Activated naive CD8-positive, alpha-beta T cell treated with anti-CD3 and anti-CD28 coated beads, Interleukin-2, amount 10 ng/mL, durations not matched to agents 7 days and 5 days (primary cell): Measurements from ENCODE around the gene TLX2. TPM values are rescaled to one million over a fixed set of nuclear protein-coding genes. Genes with fewer than 3 reads are reported as not detected.
A peak's percentile ranks its signal among the peaks of the same experiment; 100 is the strongest.

Experiments used
- ATAC-seq: fragments of 150-1000 bp; cut with Tn5 transposase; one replicate; pipeline ENCODE4 v1.10.0; 2021; ENCODE audit warnings: low read depth, moderate library complexity
- POLR2A ChIA-PET: fragments of 350-600 bp; sonication (Branson Sonifier 250); formaldehyde crosslinking; loops from one replicate; lab custom pipeline; 2021; ENCODE audit warnings: antibody characterized with exemption; lab: Charles Lee
- DNase-seq: peaks from one replicate; pipeline ENCODE4 v3.0.0; 2021
- H3K27ac Mint-ChIP-seq: one replicate; pipeline ENCODE4 v1.8.0; 2022; ENCODE audit warnings: mild to moderate bottlenecking, mixed read lengths
- H3K27me3 Mint-ChIP-seq: one replicate; pipeline ENCODE4 v1.8.0; 2022; ENCODE audit warnings: mild to moderate bottlenecking, moderate library complexity, mixed read lengths
- H3K36me3 Mint-ChIP-seq: one replicate; pipeline ENCODE4 v1.8.0; 2021; ENCODE audit warnings: mild to moderate bottlenecking, mixed read lengths
- H3K4me1 Mint-ChIP-seq: one replicate; pipeline ENCODE4 v1.8.0; 2021; ENCODE audit warnings: mixed read lengths
- H3K4me3 Mint-ChIP-seq: one replicate; pipeline ENCODE4 v1.8.0; 2022; ENCODE audit warnings: mild to moderate bottlenecking, moderate library complexity, mixed read lengths
- H3K9me3 Mint-ChIP-seq: one replicate; pipeline ENCODE4 v1.8.0; 2021; ENCODE audit warnings: mixed read lengths
- total RNA-seq, 2 experiments: library from RNA; stranded (reverse); gene quantifications; one replicate each; pipeline ENCODE4 v1.2.3, GENCODE V29; 2021

Gene TLX2
- total RNA-seq, 2 experiments from 2014 or later = 0.69 to 0.88 TPM

DNA sequence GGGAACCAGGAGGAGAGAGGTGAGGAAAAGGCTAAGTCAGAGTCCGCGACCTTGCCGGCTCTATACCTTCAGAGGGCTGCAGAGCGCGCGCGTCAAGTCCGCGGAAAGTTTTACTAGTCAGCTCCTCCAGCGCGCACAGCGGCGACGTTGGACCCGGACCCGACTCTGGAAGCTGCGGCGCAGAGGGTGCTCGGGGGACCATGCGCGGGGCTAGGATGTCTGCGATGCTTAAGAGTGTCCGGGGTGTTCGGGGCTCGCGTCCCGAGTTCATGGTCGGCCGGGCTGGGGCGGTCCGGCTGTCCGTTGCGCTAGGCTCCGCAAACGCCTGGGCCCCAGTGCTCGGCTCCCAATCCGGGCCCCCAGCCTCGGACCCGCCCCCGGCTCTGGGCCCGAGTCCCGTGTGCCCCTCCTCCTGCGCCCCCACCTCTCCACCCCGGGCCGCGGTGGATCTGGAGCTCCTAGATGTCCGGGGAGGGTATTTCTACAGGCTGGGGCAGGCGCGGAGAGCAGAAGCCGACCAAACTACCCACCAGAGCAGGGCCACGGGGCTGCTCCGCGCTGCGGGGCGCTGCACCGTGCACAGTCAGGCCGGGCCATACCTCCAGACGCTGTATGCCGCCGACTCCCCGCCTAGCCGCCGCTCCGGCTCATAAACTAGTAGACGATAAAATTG, 14.8 kb upstream of the TLX2 start, which contains the start of gene LBX2:
Gene LBX2, minus strand, starts transcription at position 337 of the 673 bp plus-strand sequence. Its CDS starts 66 bp downstream, at position 271.
- H3K4me1 Mint-ChIP-seq = peaks cover 27% of the 10 kb centered on the region
- H3K9me3 Mint-ChIP-seq = no peaks in the 10 kb centered on the region
- peak; percentile 12 for ATAC-seq
- DNase-seq = peak; percentile 46
- H3K4me3 Mint-ChIP-seq = peak within 1 kb of the TSS; percentile 87
- H3K36me3 Mint-ChIP-seq = peaks cover 2% of the 10 kb centered on the region
- H3K27ac Mint-ChIP-seq = peak within 1 kb of the TSS; percentile 42
- peaks cover 54% of the 10 kb centered on the region for H3K27me3 Mint-ChIP-seq
- POLR2A ChIA-PET = interaction anchor here (0.7 to 3.2 kb wide), 4 partner anchors 16 to 30 kb away, joined by 3 to 12 read pairs (median 6); partner anchors contain the start of genes AUP1, CCDC142, HTRA2 and TTC31

DNA sequence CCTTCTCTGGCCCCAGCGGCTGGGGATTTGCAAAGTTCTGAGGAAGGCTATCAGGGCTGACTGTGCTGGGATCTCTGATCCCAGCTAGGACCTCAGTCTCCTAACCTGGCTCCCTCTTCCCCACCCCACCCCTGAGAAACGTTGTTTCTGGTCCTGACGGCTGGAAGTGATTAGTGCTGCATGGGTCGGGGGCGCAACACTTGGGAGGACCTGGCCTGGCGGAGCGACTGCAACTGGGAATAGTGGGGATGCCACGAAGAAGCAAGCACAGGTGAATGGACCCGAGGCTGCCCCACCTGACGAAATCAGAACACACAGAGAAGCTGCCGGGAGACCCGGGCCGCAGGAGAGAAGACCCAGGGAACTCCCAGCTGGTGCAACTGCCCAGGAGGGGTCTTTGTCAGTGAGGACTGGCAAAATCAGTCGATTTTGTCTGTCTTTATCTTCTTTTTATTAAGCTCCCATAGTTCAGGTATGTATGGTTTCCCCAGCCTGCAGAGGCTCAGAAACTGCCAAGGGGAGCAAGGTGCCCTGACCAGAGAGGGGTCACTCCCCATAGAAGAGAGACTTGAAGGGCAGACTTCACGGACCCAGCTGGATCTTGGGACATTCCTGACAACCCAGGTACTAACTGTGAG, 14.2 kb upstream of the TLX2 start:
- H3K27me3 Mint-ChIP-seq = peaks cover 54% of the 10 kb centered on the region
- peak overlapping the region; percentile 25 for H3K4me3 Mint-ChIP-seq
- H3K36me3 Mint-ChIP-seq = peaks cover 8% of the 10 kb centered on the region
- no peaks in the 10 kb centered on the region for H3K9me3 Mint-ChIP-seq
- peaks cover 32% of the 10 kb centered on the region for H3K4me1 Mint-ChIP-seq
- H3K27ac Mint-ChIP-seq = no peak overlapping the region
- POLR2A ChIA-PET = interaction anchor here (0.7 to 3.2 kb wide), 7 partner anchors 12 to 86 kb away, joined by 3 to 12 read pairs (median 4); partner anchors contain the start of genes AUP1, CCDC142, HTRA2 and TTC31
- no peak for DNase-seq
- ATAC-seq = no peak

DNA sequence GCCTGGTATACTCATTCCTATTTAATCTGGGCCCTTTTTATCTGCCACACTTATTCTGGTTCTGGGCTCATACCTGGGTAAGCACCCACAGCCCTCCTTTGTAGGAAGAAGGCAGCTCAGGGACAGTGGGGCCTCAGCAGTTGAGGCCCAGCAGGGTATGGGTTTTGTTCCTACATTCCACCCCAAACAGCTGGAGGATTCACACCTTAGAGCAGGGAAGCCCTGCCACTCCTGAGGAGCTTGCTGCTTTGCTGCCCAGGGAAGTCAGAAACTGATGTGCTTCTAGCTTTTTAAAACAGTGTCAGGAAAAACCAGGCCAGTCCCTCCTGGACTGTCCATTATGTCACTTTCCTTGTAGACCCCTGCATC, 13.7 kb upstream of the TLX2 start:
- Mint-ChIP-seq H3K27ac (no peak overlapping the region), H3K4me3 (no peak overlapping the region), H3K27me3 (peaks cover 54% of the 10 kb centered on the region), H3K9me3 (no peaks in the 10 kb centered on the region), H3K36me3 (peaks cover 9% of the 10 kb centered on the region), H3K4me1 (peaks cover 36% of the 10 kb centered on the region)
- POLR2A ChIA-PET = interaction anchor here (0.8 to 3.2 kb wide), 5 partner anchors 12 to 85 kb away, joined by 4 to 12 read pairs (median 4); partner anchors contain the start of genes AUP1, CCDC142, HTRA2 and TTC31
- ATAC-seq (no peak), DNase-seq (no peak)

DNA sequence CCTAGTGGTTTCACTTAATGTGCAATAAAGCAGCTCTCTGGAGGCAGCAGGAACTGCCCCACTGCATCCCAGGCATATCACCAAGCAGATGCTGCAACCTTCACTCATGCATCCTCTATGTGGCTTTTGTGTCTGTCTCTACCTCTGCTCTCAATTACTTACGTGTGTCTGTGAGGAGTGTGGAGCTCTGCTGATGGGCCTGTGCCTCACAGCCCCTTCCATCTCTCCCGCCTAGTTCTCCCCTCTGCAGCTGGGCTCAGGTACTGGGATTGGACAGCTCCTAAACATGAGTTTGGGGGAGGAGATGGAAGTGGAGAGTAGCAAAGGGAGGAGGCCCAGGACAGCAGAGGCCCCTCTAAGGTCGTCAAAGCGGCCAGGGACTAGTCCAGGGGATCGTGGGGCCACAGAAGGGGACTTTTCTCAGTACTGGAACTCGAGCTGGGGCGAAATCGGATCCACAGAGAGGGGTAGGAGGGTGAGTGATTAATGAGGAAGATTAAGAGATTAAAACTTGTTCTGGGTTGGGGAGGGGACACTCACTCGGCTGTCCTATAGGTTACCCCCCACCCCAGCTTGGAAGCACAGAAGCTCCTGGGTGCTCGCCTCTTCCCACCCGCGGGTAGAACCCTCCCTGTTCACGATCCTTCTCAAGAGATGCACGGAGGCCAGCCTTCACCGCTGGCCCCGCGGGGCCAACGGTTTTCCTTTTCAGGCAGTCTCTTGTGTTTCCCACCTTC, 12.7 kb upstream of the TLX2 start:
- Mint-ChIP-seq H3K27me3 (peaks cover 54% of the 10 kb centered on the region), H3K9me3 (no peaks in the 10 kb centered on the region), H3K4me3 (peak overlapping the region; percentile 79), H3K27ac (no peak overlapping the region), H3K36me3 (peaks cover 10% of the 10 kb centered on the region), H3K4me1 (peaks cover 41% of the 10 kb centered on the region)
- DNase-seq = no peak
- ATAC-seq = no peak
- POLR2A ChIA-PET = interaction anchor here (1.1 to 1.8 kb wide), 4 partner anchors 11 to 110 kb away, joined by 3 to 8 read pairs (median 4); partner anchors contain the start of genes AUP1 and HTRA2

DNA sequence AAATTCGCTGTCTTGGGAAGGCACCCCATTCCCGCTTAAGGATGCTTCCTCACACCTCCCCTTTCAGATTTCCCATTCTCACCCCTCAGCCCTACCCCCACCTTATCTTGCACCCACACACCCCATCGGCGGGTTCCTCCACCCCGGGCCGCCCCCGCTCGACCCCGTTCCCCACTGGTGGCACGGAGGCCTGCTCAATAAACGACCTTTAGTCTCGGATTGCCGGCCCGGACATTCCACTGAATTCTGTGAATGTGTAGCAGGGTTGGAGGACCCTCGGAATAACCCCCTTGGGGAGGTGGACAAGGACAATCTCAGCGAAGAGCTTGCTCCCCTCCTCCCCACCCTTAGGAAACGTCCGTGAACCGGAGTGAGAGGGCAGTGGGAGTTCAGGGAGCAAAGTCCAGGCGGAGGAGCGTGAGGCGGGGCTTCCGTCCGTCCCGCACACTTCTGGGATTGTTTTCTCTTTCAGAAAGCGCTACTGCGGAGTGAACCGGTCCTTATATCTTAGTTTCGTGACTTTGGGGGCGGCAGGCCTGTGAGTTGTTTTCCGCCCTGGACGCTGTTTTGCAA, 12.0 kb upstream of the TLX2 start:
- POLR2A ChIA-PET = interaction anchor here (1.2 to 2.2 kb wide), 3 partner anchors 20 to 111 kb away, joined by 3 to 14 read pairs (median 8); partner anchors contain the start of genes AUP1, CCDC142, HTRA2 and TTC31
- peaks cover 52% of the 10 kb centered on the region for H3K27me3 Mint-ChIP-seq
- H3K4me3 Mint-ChIP-seq = peak overlapping the region; percentile 79
- no peaks in the 10 kb centered on the region for H3K9me3 Mint-ChIP-seq
- peak overlapping the region; percentile 20 for H3K27ac Mint-ChIP-seq
- DNase-seq = no peak
- no peak for ATAC-seq
- H3K4me1 Mint-ChIP-seq = peaks cover 44% of the 10 kb centered on the region
- H3K36me3 Mint-ChIP-seq = peaks cover 13% of the 10 kb centered on the region

DNA sequence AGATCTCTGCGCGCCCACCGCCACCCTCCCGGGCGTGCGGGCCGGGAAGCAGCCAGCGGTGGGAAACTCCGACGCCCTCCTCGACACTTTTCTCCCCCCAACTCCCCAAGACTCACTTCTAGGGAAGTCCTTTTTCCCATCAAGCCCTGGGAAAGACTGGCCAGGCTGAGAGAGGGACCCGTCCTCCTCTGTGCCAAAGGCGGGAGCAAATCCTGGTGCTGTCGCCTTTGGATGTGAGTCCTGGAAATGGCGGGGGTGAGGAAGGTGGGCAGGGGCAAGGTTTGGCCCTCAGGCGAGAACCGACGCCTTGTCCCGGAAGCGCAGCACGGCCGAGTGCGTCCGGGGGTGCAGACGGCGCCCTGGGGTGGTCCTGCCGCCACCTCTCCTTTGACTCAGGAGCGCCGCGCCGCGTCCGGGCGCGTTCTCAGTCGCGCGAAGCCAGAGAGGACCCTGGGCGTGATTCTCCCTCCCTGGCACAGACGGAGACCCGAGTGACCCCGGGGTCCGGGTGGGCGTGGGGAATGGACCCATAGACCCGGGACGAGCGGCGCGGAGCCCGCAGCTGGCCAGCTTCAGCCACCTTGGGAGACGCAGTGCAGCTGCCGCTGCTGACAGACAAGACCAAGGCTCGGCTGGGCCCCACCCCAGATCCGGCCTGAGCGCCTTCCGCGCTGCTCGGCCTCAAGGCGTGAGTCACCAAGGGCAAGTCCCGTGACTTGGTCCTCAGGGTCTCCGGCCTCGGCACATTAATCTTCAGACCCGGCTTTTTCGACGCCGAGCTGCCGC, 11.3 kb upstream of the TLX2 start:
- Mint-ChIP-seq H3K36me3 (peaks cover 14% of the 10 kb centered on the region), H3K4me1 (peaks cover 40% of the 10 kb centered on the region), H3K27ac (peak overlapping the region; percentile 20), H3K9me3 (no peaks in the 10 kb centered on the region), H3K4me3 (peak overlapping the region; percentile 79), H3K27me3 (peaks cover 46% of the 10 kb centered on the region)
- POLR2A ChIA-PET = interaction anchor here (0.9 to 2.2 kb wide), 5 partner anchors 12 to 45 kb away, joined by 3 to 14 read pairs (median 5); partner anchors contain the start of genes CCDC142, MRPL53, TLX2 and TTC31
- DNase-seq = peak; percentile 76
- ATAC-seq = peak; percentile 28

- no peak for ATAC-seq
Measured at GRCh38 chr2:74503506-74504475, 10.5 kb upstream of the TLX2 start.

DNA sequence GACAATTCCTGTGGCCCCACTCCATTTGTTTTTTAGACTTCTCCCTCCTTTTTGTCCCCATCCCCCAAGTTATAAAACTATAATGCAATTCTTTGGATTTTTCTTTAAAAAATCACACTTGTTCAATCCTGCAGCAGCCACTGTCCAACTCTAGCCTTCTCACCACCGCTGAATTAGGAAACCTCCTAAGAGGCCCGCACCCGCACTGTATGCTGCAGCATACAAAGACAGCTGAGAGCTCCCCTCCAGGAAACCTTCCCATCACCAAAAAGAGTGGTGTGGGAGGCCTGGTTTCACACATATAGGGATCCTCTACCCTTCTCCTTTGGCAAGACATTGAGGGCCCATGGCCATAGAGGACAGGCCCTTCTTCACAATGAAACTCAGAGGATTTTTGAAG, 9.7 kb upstream of the TLX2 start:
- Mint-ChIP-seq H3K4me1 (peaks cover 34% of the 10 kb centered on the region), H3K4me3 (peak overlapping the region; percentile 12), H3K27me3 (peaks cover 36% of the 10 kb centered on the region), H3K27ac (no peak overlapping the region), H3K9me3 (no peaks in the 10 kb centered on the region), H3K36me3 (peaks cover 14% of the 10 kb centered on the region)
- ATAC-seq = no peak
- DNase-seq = no peak
- POLR2A ChIA-PET = interaction anchor here (0.5 to 2.1 kb wide), 4 partner anchors 10 to 86 kb away, joined by 3 to 8 read pairs (median 3); partner anchors contain the start of genes MRPL53 and TLX2

More at GRCh38 chr2:74503506-74504475, 10.5 kb upstream of the TLX2 start:
- H3K4me3 Mint-ChIP-seq = peak overlapping the region; percentile 79
- no peaks in the 10 kb centered on the region for H3K9me3 Mint-ChIP-seq
- peak overlapping the region; percentile 20 for H3K27ac Mint-ChIP-seq
- peaks cover 41% of the 10 kb centered on the region for H3K27me3 Mint-ChIP-seq
- no peak for DNase-seq
- H3K4me1 Mint-ChIP-seq = peaks cover 39% of the 10 kb centered on the region
- POLR2A ChIA-PET = interaction anchor here (0.9 to 2.2 kb wide), 6 partner anchors 11 to 46 kb away, joined by 3 to 14 read pairs (median 4); partner anchors contain the start of genes CCDC142, MRPL53, TLX2 and TTC31
- peaks cover 14% of the 10 kb centered on the region for H3K36me3 Mint-ChIP-seq

- POLR2A ChIA-PET = interaction anchor here (1.6 to 5.2 kb wide), 3 partner anchors 24 to 47 kb away, joined by 5 to 19 read pairs (median 8); partner anchors contain the start of genes CCDC142, MRPL53, TTC31 and WBP1
- no peak overlapping the region for H3K27ac Mint-ChIP-seq
- DNase-seq (no peak), ATAC-seq (no peak)
- peaks cover 14% of the 10 kb centered on the region for H3K36me3 Mint-ChIP-seq
- H3K4me3 Mint-ChIP-seq = no peak overlapping the region
- H3K9me3 Mint-ChIP-seq = no peaks in the 10 kb centered on the region
- H3K4me1 Mint-ChIP-seq = peaks cover 35% of the 10 kb centered on the region
- H3K27me3 Mint-ChIP-seq = peaks cover 30% of the 10 kb centered on the region
Measured at GRCh38 chr2:74505448-74506246, 8.6 kb upstream of the TLX2 start.

GRCh38 chr2:74507145-74507925, 6.9 kb upstream of the TLX2 start, which contains the start of gene PCGF1:
Gene PCGF1, minus strand, starts transcription at chr2:74507695. Its CDS starts 27 bp downstream, at chr2:74507668.
- H3K27me3 Mint-ChIP-seq = peaks cover 30% of the 10 kb centered on the region
- no peaks in the 10 kb centered on the region for H3K9me3 Mint-ChIP-seq
- H3K27ac Mint-ChIP-seq = peak within 1 kb of the TSS; percentile 99
- peak; percentile 98 for DNase-seq
- peak; percentile 84 for ATAC-seq
- peak within 1 kb of the TSS; percentile 98 for H3K4me3 Mint-ChIP-seq
- POLR2A ChIA-PET = interaction anchor here (0.7 to 5.2 kb wide), 9 partner anchors 10 to 78 kb away, joined by 3 to 19 read pairs (median 5); partner anchors contain the start of genes CCDC142, LOXL3, TTC31 and WBP1
- peaks cover 12% of the 10 kb centered on the region for H3K36me3 Mint-ChIP-seq
- H3K4me1 Mint-ChIP-seq = peaks cover 32% of the 10 kb centered on the region
